SU-DHL-6 (cell line): ENCODE data around the gene PKNOX2.

Source experiments
- H2AFZ ChIP-seq: fragments of 200-600 bp; sonication (generic); 2 replicates; pipeline ENCODE4 v1.6.1; 2014; ENCODE audit warnings: low read depth, mild to moderate bottlenecking, moderate library complexity, mixed read lengths, antibody characterized with exemption, low read length; ENCODE audit not compliant: severe bottlenecking
- H3F3A ChIP-seq: fragments of 200-600 bp; shearing (Covaris generic); 2 replicates; pipeline ENCODE4 v1.6.0; 2016; ENCODE audit warnings: antibody characterized with exemption, mild to moderate bottlenecking; ENCODE audit not compliant: insufficient read depth
- H3K27ac ChIP-seq: fragments of 200-600 bp; sonication (generic); 2 replicates; pipeline ENCODE4 v1.5.1; 2016; ENCODE audit warnings: low read depth, mild to moderate bottlenecking, low read length, moderate library complexity, mixed read lengths
- H3K27me3 ChIP-seq: fragments of 200-600 bp; sonication (generic), shearing (Covaris generic); 2 replicates; pipeline ENCODE4 v1.6.0; 2014; ENCODE audit warnings: mild to moderate bottlenecking, low read length
- H3K36me3 ChIP-seq: fragments of 200-600 bp; sonication (generic); 2 replicates; pipeline ENCODE4 v1.6.1; 2014; ENCODE audit warnings: mild to moderate bottlenecking, low read length, mixed read lengths
- H3K4me2 ChIP-seq: fragments of 300-600, 200-600 bp; shearing (Covaris generic), sonication (generic); 2 replicates; pipeline ENCODE4 v1.6.0; 2014; ENCODE audit warnings: low read length, low read depth, mild to moderate bottlenecking; ENCODE audit not compliant: poor library complexity, severe bottlenecking
- H3K4me3 ChIP-seq: fragments of 200-600 bp; sonication (generic); 2 replicates; pipeline ENCODE4 v1.5.1; 2014; ENCODE audit warnings: antibody characterized with exemption, low read length, mild to moderate bottlenecking, mixed read lengths; ENCODE audit not compliant: insufficient read depth, poor library complexity, severe bottlenecking
- H3K79me2 ChIP-seq: fragments of 200-600 bp; sonication (generic); 2 replicates; pipeline ENCODE4 v1.6.1; 2014; ENCODE audit warnings: mild to moderate bottlenecking, low read length, moderate library complexity; ENCODE audit not compliant: insufficient read depth
- H3K9ac ChIP-seq: fragments of 200-600 bp; sonication (generic); 2 replicates; pipeline ENCODE4 v1.7.0; 2014; ENCODE audit warnings: mild to moderate bottlenecking, low read length
- H3K9me2 ChIP-seq: fragments of 200-600 bp; sonication (generic); replicated peaks from 2 replicates; pipeline ENCODE4 v1.6.1; 2014; ENCODE audit warnings: low read length; ENCODE audit not compliant: insufficient read depth
- H3K9me3 ChIP-seq: fragments of 200-600 bp; sonication (generic); 2 replicates; pipeline ENCODE4 v1.6.1; 2014; ENCODE audit warnings: low read length, mixed read lengths; ENCODE audit not compliant: insufficient read depth
- H4K20me1 ChIP-seq: fragments of 200-600 bp; sonication (generic); 2 replicates; pipeline ENCODE4 v1.6.1; 2014; ENCODE audit warnings: low read depth, mild to moderate bottlenecking, antibody characterized with exemption, low read length, moderate library complexity, mixed read lengths
- CTCF ChIP-seq: fragments of 200-600 bp; sonication (generic); IDR thresholded peaks from one replicate; pipeline ENCODE4 v1.5.1; 2017; ENCODE audit warnings: antibody characterized with exemption, mild to moderate bottlenecking, low read length, moderate library complexity; ENCODE audit not compliant: insufficient read depth, poor library complexity, severe bottlenecking
- EZH2phosphoT487 ChIP-seq: fragments of 200-600 bp; sonication (generic), shearing (Covaris generic); conservative IDR thresholded peaks from 2 replicates; pipeline ENCODE4 v1.6.1; 2018; ENCODE audit warnings: mild to moderate bottlenecking, antibody characterized with exemption, low read length, moderate library complexity, mixed read lengths

The PKNOX2 gene

GRCh38 chr11:125250318-125251213, 86.0 kb downstream of the PKNOX2 start:
- no peaks in the 10 kb centered on the region for H3K27me3 ChIP-seq
- H4K20me1 ChIP-seq = no peaks in the 10 kb centered on the region
- no peak overlapping the region for H3K27ac ChIP-seq
- H3K9me2 ChIP-seq = no peaks in the 10 kb centered on the region
- H3K9ac ChIP-seq = no peak overlapping the region
- no peak for TF ChIP-seq CTCF
- TF ChIP-seq EZH2phosphoT487 = no peak
- H3K4me2 ChIP-seq = no peak overlapping the region
- no peaks in the 10 kb centered on the region for H3F3A ChIP-seq
- H3K36me3 ChIP-seq = no peaks in the 10 kb centered on the region
- H3K9me3 ChIP-seq = no peaks in the 10 kb centered on the region
- H3K79me2 ChIP-seq = no peaks in the 10 kb centered on the region
- no peak overlapping the region for H2AFZ ChIP-seq
- H3K4me3 ChIP-seq = no peak overlapping the region

DNA sequence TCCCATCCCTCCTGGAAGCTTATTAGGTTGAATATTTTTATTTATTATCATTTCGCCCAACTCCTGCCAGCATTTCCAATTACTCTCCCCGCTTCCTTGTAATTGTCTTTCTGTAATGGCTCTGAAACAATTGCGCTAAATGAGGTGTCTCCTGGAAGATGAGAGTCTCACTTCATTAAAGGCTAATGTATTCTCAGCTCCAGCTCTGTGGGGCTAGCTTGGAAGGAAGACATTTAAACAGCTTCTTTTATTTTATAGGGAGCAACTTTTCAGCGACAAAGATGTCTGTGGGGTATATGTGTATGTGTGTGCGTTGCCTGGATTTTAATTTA, 86.6 kb downstream of the PKNOX2 start:
- H3K27ac ChIP-seq = no peak overlapping the region
- H2AFZ ChIP-seq = no peak overlapping the region
- H3K9ac ChIP-seq = no peak overlapping the region
- H4K20me1 ChIP-seq = no peaks in the 10 kb centered on the region
- TF ChIP-seq EZH2phosphoT487 (no peak), CTCF (no peak)
- H3K36me3 ChIP-seq = no peaks in the 10 kb centered on the region
- no peaks in the 10 kb centered on the region for H3K79me2 ChIP-seq
- H3K27me3 ChIP-seq = no peaks in the 10 kb centered on the region
- no peaks in the 10 kb centered on the region for H3K9me2 ChIP-seq
- no peak overlapping the region for H3K4me3 ChIP-seq
- no peaks in the 10 kb centered on the region for H3F3A ChIP-seq
- no peaks in the 10 kb centered on the region for H3K9me3 ChIP-seq
- no peak overlapping the region for H3K4me2 ChIP-seq

DNA sequence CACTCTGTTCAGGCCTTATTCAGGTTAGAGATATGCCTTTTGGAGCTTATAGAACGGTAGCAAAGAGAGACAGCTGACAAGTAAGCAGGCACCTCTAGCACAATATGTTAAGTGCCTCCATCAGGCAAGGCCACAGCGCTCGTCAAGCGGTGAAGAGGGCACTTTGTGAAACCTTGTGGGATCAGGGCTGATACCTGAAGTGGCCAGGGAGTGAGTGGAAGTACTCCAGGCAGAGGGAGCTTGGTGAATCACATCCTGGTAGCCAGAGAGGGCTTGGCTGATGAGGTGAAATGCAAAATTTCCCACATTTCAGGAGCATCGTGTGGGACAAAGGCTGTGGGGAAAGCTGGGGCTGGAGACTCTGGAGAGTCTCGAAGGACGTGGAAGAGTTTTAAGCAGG, 87.4 kb downstream of the PKNOX2 start:
- Histone ChIP-seq H4K20me1 (no peaks in the 10 kb centered on the region), H3K36me3 (no peaks in the 10 kb centered on the region), H3K4me3 (no peak overlapping the region), H3K4me2 (no peak overlapping the region), H3K79me2 (no peaks in the 10 kb centered on the region), H3K9ac (no peak overlapping the region), H3K27ac (no peak overlapping the region), H2AFZ (no peak overlapping the region), H3F3A (no peaks in the 10 kb centered on the region), H3K27me3 (no peaks in the 10 kb centered on the region), H3K9me2 (no peaks in the 10 kb centered on the region), H3K9me3 (no peaks in the 10 kb centered on the region)
- no peak for TF ChIP-seq CTCF
- no peak for TF ChIP-seq EZH2phosphoT487
